Skeletal muscle satellite cell (primary cell): ENCODE data around the gene PPFIA1.
"Not testable (repeated sequence)": the region's sequence is repeated elsewhere in the genome, so short reads cannot be mapped to it uniquely, and the experiment has no call there.

Experiments
- H3K27me3 ChIP-seq: 2 replicates; pipeline ENCODE4 v1.7.0; 2013; ENCODE audit warnings: low read length; ENCODE audit not compliant: control insufficient read depth, insufficient read depth
- H3K36me3 ChIP-seq: 2 replicates; pipeline ENCODE4 v1.7.0; 2013; ENCODE audit warnings: mild to moderate bottlenecking, control low read depth, low read length; ENCODE audit not compliant: insufficient read depth
- H3K4me1 ChIP-seq: 2 replicates; pipeline ENCODE4 v1.7.0; 2013; ENCODE audit warnings: low read length; ENCODE audit not compliant: control insufficient read depth, insufficient read depth
- H3K4me2 ChIP-seq: 2 replicates; pipeline ENCODE4 v1.7.0; 2013; ENCODE audit warnings: mild to moderate bottlenecking, low read length
- H3K4me3 ChIP-seq: 2 replicates; pipeline ENCODE4 v1.7.0; 2013; ENCODE audit warnings: low read length
- H3K9ac ChIP-seq: 2 replicates; pipeline ENCODE4 v1.7.0; 2013; ENCODE audit warnings: mild to moderate bottlenecking, low read depth, low read length, moderate library complexity
- H3K9me3 ChIP-seq: replicated peaks from 2 replicates; pipeline ENCODE4 v1.7.0; 2013; ENCODE audit warnings: mild to moderate bottlenecking, control low read depth, low read length

The PPFIA1 gene

GRCh38 chr11:70328556-70328955 is 58.1 kb downstream of the PPFIA1 start:
- Histone ChIP-seq H3K4me3 (no peak overlapping the region), H3K9me3 (no peaks in the 10 kb centered on the region), H3K27me3 (no peaks in the 10 kb centered on the region), H3K4me1 (peaks cover 23% of the 10 kb centered on the region), H3K4me2 (no peak overlapping the region), H3K36me3 (peaks cover 51% of the 10 kb centered on the region), H3K9ac (no peak overlapping the region)

GRCh38 chr11:70331320-70331843 is 60.9 kb downstream of the PPFIA1 start:
- H3K4me1 ChIP-seq, H3K9me3 ChIP-seq, H3K4me2 ChIP-seq, H3K9ac ChIP-seq, H3K27me3 ChIP-seq, H3K4me3 ChIP-seq: not testable (repeated sequence)
- H3K36me3 ChIP-seq, result peaks cover 78% of the 10 kb centered on the region

GRCh38 chr11:70331901-70332300 is 61.4 kb downstream of the PPFIA1 start:
- Histone ChIP-seq H3K36me3 (peaks cover 81% of the 10 kb centered on the region), H3K4me2 (no peak overlapping the region), H3K4me1 (peaks cover 3% of the 10 kb centered on the region), H3K9me3 (no peaks in the 10 kb centered on the region), H3K27me3 (no peaks in the 10 kb centered on the region), H3K4me3 (no peak overlapping the region), H3K9ac (no peak overlapping the region)

- Histone ChIP-seq H3K27me3 (no peaks in the 10 kb centered on the region), H3K4me3 (no peak overlapping the region), H3K9me3 (no peaks in the 10 kb centered on the region), H3K4me1 (no peaks in the 10 kb centered on the region), H3K9ac (no peak overlapping the region), H3K4me2 (no peak overlapping the region), H3K36me3 (peaks cover 84% of the 10 kb centered on the region)
Measured at GRCh38 chr11:70332567-70332966, 62.1 kb downstream of the PPFIA1 start.

- no peaks in the 10 kb centered on the region for H3K27me3 ChIP-seq
- no peak overlapping the region for H3K4me3 ChIP-seq
- H3K36me3 ChIP-seq, result peaks cover 86% of the 10 kb centered on the region
- H3K4me1 ChIP-seq, result no peaks in the 10 kb centered on the region
- no peaks in the 10 kb centered on the region for H3K9me3 ChIP-seq
- no peak overlapping the region for H3K4me2 ChIP-seq
- no peak overlapping the region for H3K9ac ChIP-seq
Measured at GRCh38 chr11:70333261-70333660, 62.8 kb downstream of the PPFIA1 start.

- Histone ChIP-seq H3K4me3 (no peak overlapping the region), H3K9ac (no peak overlapping the region), H3K36me3 (peaks cover 80% of the 10 kb centered on the region), H3K4me2 (no peak overlapping the region), H3K9me3 (no peaks in the 10 kb centered on the region), H3K27me3 (no peaks in the 10 kb centered on the region), H3K4me1 (no peaks in the 10 kb centered on the region)
Measured at GRCh38 chr11:70334351-70334995, 64.0 kb downstream of the PPFIA1 start.

- H3K4me2 ChIP-seq, result no peak overlapping the region
- H3K4me1 ChIP-seq, result no peaks in the 10 kb centered on the region
- H3K9me3 ChIP-seq, result no peaks in the 10 kb centered on the region
- peaks cover 79% of the 10 kb centered on the region for H3K36me3 ChIP-seq
- H3K4me3 ChIP-seq, result no peak overlapping the region
- H3K27me3 ChIP-seq, result no peaks in the 10 kb centered on the region
- no peak overlapping the region for H3K9ac ChIP-seq
Measured at GRCh38 chr11:70335511-70335910, 65.0 kb downstream of the PPFIA1 start.

GRCh38 chr11:70338594-70338993 is 68.1 kb downstream of the PPFIA1 start:
- H3K4me2 ChIP-seq, result no peak overlapping the region
- H3K9me3 ChIP-seq, result no peaks in the 10 kb centered on the region
- peaks cover 68% of the 10 kb centered on the region for H3K36me3 ChIP-seq
- no peaks in the 10 kb centered on the region for H3K27me3 ChIP-seq
- H3K4me1 ChIP-seq, result no peaks in the 10 kb centered on the region
- H3K9ac ChIP-seq, result no peak overlapping the region
- no peak overlapping the region for H3K4me3 ChIP-seq

- no peaks in the 10 kb centered on the region for H3K9me3 ChIP-seq
- no peak overlapping the region for H3K4me2 ChIP-seq
- peaks cover 68% of the 10 kb centered on the region for H3K36me3 ChIP-seq
Measured at GRCh38 chr11:70339066-70339465, 68.6 kb downstream of the PPFIA1 start.

GRCh38 chr11:70341881-70342429 is 71.5 kb downstream of the PPFIA1 start:
- no peaks in the 10 kb centered on the region for H3K4me1 ChIP-seq
- no peak overlapping the region for H3K4me2 ChIP-seq
- peaks cover 61% of the 10 kb centered on the region for H3K36me3 ChIP-seq
- no peaks in the 10 kb centered on the region for H3K9me3 ChIP-seq
- no peaks in the 10 kb centered on the region for H3K27me3 ChIP-seq
- H3K4me3 ChIP-seq, result no peak overlapping the region
- no peak overlapping the region for H3K9ac ChIP-seq

More at GRCh38 chr11:70339066-70339465, 68.6 kb downstream of the PPFIA1 start:
- H3K4me3 ChIP-seq, result no peak overlapping the region
- no peak overlapping the region for H3K9ac ChIP-seq
- H3K4me1 ChIP-seq, result no peaks in the 10 kb centered on the region
- H3K27me3 ChIP-seq, result no peaks in the 10 kb centered on the region

- Histone ChIP-seq H3K9me3 (no peaks in the 10 kb centered on the region), H3K27me3 (no peaks in the 10 kb centered on the region), H3K4me1 (no peaks in the 10 kb centered on the region), H3K9ac (no peak overlapping the region), H3K36me3 (peaks cover 50% of the 10 kb centered on the region), H3K4me3 (no peak overlapping the region), H3K4me2 (no peak overlapping the region)
Measured at GRCh38 chr11:70343636-70344035, 73.1 kb downstream of the PPFIA1 start.

GRCh38 chr11:70348191-70348590 is 77.7 kb downstream of the PPFIA1 start:
- peaks cover 46% of the 10 kb centered on the region for H3K36me3 ChIP-seq
- no peak overlapping the region for H3K4me2 ChIP-seq
- no peaks in the 10 kb centered on the region for H3K27me3 ChIP-seq
- H3K4me3 ChIP-seq, result no peak overlapping the region
- H3K4me1 ChIP-seq, result no peaks in the 10 kb centered on the region
- H3K9ac ChIP-seq, result no peak overlapping the region
- no peaks in the 10 kb centered on the region for H3K9me3 ChIP-seq
